Right atrium auricular region (tissue), 2 donors: Measurements from ENCODE around the gene ITGB6. TPM values are rescaled to one million over a fixed set of nuclear protein-coding genes. Genes with fewer than 3 reads are reported as not detected.

Experiments used
- DNase-seq: peaks from one replicate; pipeline ENCODE4 v3.0.0-alpha.2; 2019; ENCODE audit warnings: low spot score
- H3K27ac ChIP-seq, 2 donors: fragments of 200-600 bp; sonication (generic); 1 replicate in 1 of 2; 2 replicates in 1 of 2; pipeline ENCODE4 v1.5.1; 2016 to 2019
- H3K27me3 ChIP-seq, 2 donors: fragments of 200-600 bp; sonication (generic); one replicate each; pipeline versions ENCODE4 v1.5.1 to v1.6.0; 2017 to 2019
- H3K36me3 ChIP-seq: fragments of 200-600 bp; sonication (generic); one replicate; pipeline ENCODE4 v1.5.1; 2016
- H3K4me1 ChIP-seq, 2 donors: fragments of 200-600 bp; sonication (generic); one replicate each; pipeline versions ENCODE4 v1.5.1 to v1.6.0; 2017 to 2019
- H3K4me3 ChIP-seq, 2 donors: fragments of 200-600 bp; sonication (generic); 1 replicate in 1 of 2; 2 replicates in 1 of 2; pipeline ENCODE4 v1.5.1; 2017 to 2019; ENCODE audit warnings: mild to moderate bottlenecking in 1 of 2, moderate library complexity in 1 of 2
- H3K9me3 ChIP-seq, 2 donors: fragments of 200-600 bp; sonication (generic); one replicate each; pipeline ENCODE4 v1.5.1; 2019
- CTCF ChIP-seq, 2 donors: fragments of 200-600 bp; sonication (generic); IDR thresholded peaks; one replicate each; pipeline ENCODE4 v1.5.1; 2019; ENCODE audit warnings: antibody characterized with exemption in 2 of 2
- total RNA-seq, 2 donors: library from RNA; depleted of rRNA; stranded (reverse); fragments of >200 nt; gene quantifications; one replicate each; pipeline ENCODE4 v1.1.0, GENCODE V29; 2016

Gene ITGB6
- total RNA-seq, 2 donors from 2014 or later: 0.20 to 0.30 TPM

- no peak for TF ChIP-seq CTCF (IDR thresholded peaks at IDR 0.05)
- Histone ChIP-seq H3K27me3 (no peaks in the 10 kb centered on the region), H3K4me3 (no peak overlapping the region), H3K9me3 (no peaks in the 10 kb centered on the region), H3K27ac (no peak overlapping the region), H3K4me1 (peaks cover 0 to 43% of the 10 kb centered on the region in 2 donors), H3K36me3 (no peaks in the 10 kb centered on the region)
- no peak for DNase-seq
Measured at GRCh38 chr2:160209516-160209856, 9.4 kb upstream of the ITGB6 start.

- Histone ChIP-seq H3K27ac (peak overlapping the region; percentile 41 to 54), H3K4me1 (peaks cover 0 to 37% of the 10 kb centered on the region in 2 donors), H3K27me3 (no peaks in the 10 kb centered on the region), H3K36me3 (no peaks in the 10 kb centered on the region), H3K4me3 (no peak overlapping the region), H3K9me3 (no peaks in the 10 kb centered on the region)
- TF ChIP-seq CTCF (IDR thresholded peaks at IDR 0.05): no peak
- DNase-seq: no peak
Measured at GRCh38 chr2:160208655-160209515, 8.8 kb upstream of the ITGB6 start.

GRCh38 chr2:160207804-160208654 lies 8.0 kb upstream of the ITGB6 start:
- H3K27ac ChIP-seq: peak overlapping the region; percentile 41 to 54
- peaks cover 0 to 34% of the 10 kb centered on the region in 2 donors for H3K4me1 ChIP-seq
- H3K36me3 ChIP-seq: no peaks in the 10 kb centered on the region
- H3K27me3 ChIP-seq: no peaks in the 10 kb centered on the region
- no peak for TF ChIP-seq CTCF (IDR thresholded peaks at IDR 0.05)
- H3K9me3 ChIP-seq: no peaks in the 10 kb centered on the region
- DNase-seq: peak; percentile 78
- H3K4me3 ChIP-seq: no peak overlapping the region

- Histone ChIP-seq H3K9me3 (no peaks in the 10 kb centered on the region), H3K4me1 (peaks cover 0 to 34% of the 10 kb centered on the region in 2 donors), H3K27me3 (no peaks in the 10 kb centered on the region), H3K36me3 (no peaks in the 10 kb centered on the region), H3K27ac (peak overlapping the region in 1 of 2 donors; percentile 54), H3K4me3 (no peak overlapping the region)
- DNase-seq: no peak
- no peak for TF ChIP-seq CTCF (IDR thresholded peaks at IDR 0.05)
Measured at GRCh38 chr2:160207271-160207670, 7.2 kb upstream of the ITGB6 start.

GRCh38 chr2:160206436-160206835 lies 6.4 kb upstream of the ITGB6 start:
- H3K36me3 ChIP-seq: no peaks in the 10 kb centered on the region
- no peak overlapping the region for H3K27ac ChIP-seq
- no peaks in the 10 kb centered on the region for H3K27me3 ChIP-seq
- no peaks in the 10 kb centered on the region for H3K9me3 ChIP-seq
- peaks cover 0 to 30% of the 10 kb centered on the region in 2 donors for H3K4me1 ChIP-seq
- no peak for TF ChIP-seq CTCF (IDR thresholded peaks at IDR 0.05)
- no peak for DNase-seq
- H3K4me3 ChIP-seq: no peak overlapping the region
